ENCODE data around the gene EFTUD2.

The EFTUD2 gene

DNA sequence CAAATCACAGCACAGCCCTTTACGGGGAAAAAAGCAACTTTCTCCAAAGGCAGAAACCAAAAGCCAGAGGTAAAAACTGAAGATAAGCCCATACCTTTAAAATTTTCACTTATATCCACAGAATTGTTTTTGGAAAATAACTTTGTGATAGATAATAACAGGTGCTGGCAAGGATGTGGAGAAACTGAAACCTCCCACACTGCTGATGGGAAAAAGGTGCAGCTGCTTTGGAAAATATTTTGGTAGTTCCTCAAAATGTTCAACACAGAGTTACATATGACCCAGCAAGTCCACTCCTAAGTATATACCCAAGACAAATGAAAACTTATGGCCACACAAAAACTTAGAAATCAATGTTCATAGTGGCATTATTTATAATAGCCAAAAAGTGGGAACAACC lies 12.2 kb downstream of the EFTUD2 start:
- no peak for DNase-seq

GRCh38 chr17:44884941-44885340 lies 14.3 kb downstream of the EFTUD2 start:
- DNase-seq, result no peak

- DNase-seq, result no peak
Measured at GRCh38 chr17:44881145-44881544, 18.1 kb downstream of the EFTUD2 start.

- no peak for DNase-seq
Measured at GRCh38 chr17:44880062-44880461, 19.2 kb downstream of the EFTUD2 start.

DNA sequence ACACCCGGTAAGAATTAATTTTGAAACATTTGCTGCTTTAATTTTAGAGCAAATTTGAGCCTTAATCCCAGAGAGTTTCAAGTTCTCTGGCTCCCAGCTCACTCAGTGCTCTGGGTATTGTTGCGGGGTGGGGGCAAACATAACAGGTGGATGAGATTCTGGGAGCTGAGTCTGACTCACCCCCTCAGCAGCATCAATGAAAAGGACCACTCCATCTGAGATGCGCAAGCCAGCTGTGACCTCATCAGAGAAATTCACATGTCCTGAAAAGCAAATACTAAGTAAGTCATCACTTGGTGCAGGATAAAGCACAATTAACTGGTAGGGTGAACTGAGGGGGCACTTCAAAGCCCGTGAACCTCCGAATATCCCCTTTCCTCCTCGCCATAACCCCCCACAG lies 19.9 kb downstream of the EFTUD2 start:
- DNase-seq, result no peak

DNA sequence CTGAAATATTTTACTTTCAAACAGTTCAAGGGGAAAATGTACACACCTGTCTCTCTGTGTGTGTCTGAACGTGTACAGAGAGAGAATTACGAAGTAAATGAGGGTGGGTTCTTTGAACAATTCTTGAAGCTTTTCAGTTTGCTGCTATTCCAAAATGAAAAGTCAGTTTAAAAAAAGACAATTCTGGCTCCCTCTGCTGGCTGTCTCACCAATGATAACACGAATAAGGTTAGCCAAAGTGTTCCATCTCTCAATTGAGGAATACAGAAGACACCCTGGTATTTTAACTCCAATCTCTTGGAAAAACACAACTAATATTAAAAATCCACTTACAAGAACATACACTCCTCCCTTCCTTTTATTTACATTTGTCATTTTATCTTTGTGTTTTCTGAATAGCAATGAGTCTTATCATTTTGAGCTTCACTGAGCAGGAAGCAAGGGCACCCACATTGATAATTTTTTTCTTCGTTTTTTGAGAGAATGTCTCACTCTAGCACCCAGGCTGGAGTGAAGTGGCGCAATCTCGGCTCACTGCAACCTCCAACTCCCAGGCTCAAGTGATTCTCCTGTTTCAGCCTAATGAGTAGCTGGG lies 20.5 kb downstream of the EFTUD2 start:
- DNase-seq, result peak; percentile 20

DNA sequence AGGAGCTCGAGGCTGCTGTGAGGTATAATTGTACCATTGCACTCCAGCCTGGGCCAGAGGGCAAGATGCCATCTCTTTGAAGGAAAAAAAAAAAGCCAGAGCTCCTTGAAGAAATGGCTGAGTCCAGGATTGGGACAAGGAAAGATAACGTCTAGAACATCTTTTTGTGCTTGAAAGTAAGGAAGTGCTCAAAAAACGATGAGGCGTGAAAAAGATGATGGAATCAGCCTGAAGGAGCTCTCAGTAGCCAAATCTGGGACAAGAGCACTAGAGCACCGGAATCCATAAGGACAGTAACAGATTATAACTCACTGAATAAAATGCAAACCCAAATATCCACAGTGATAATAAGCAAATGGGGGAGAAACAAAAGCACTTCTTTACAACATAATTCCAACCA lies 22.1 kb downstream of the EFTUD2 start:
- DNase-seq, result no peak

DNA sequence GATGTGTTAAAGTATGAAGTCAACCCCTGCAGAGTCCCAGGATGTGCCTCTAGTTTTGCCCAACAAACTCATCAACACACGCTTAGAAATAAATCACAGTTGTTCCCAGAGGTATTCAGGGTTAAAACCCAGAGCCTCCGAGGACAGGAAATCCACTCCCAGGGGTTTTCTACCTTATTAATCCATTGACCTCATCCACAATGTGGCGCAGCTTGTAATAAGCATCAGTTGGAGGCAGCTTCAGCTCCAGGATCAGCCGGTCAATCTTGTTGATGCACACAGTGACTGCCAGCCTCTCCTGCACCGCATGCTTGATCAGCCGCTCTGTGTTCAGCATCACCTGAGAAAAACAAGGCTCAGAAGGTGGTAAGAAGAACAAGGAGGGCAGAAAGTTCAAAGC lies 23.5 kb downstream of the EFTUD2 start:
- DNase-seq, result no peak

- DNase-seq, result no peak
Measured at GRCh38 chr17:44872131-44872768, 27.0 kb downstream of the EFTUD2 start.

GRCh38 chr17:44871556-44871955 lies 27.7 kb downstream of the EFTUD2 start:
- no peak for DNase-seq

DNA sequence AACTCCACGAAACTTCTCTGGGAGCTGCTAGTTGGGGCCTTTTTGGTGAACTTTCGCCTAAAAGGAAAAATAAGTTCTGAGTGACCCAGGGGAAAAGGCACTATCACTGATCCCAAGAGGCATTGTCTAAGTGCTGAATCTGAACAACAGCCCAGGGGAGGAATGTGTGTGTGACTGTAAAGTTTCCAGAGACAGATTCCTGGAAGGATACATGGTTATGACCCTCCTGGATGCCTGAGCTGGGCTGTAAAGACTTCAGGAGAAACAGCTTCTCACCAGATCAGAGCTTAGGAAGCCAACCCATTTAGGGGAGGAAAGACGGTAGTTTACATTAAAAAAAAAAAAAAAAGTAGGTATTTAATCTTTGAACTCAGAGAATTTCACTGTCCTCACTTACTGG lies 31.4 kb downstream of the EFTUD2 start:
- no peak for DNase-seq

DNA sequence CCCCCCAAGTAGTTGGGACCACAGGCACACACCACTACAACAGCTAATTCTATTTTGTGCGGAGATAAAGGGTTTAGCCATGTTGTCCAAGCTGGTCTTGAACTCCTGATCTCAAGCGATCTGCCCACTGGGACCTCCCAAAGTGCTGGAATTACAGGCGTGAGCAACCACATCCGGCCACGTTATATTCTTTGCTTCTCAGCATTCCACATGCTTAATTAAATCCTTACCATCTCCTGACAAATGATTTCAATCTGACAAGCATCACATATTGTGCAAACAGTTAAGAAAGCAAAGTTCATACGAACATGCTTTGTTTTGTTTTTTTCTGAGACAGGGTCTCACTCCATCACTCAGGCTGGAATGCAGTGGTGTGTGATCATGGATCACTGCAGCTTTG lies 33.3 kb downstream of the EFTUD2 start:
- no peak for DNase-seq

- DNase-seq, result peak; percentile 75
Measured at GRCh38 chr17:44865231-44865660, 34.0 kb downstream of the EFTUD2 start.

- no peak for DNase-seq
Measured at GRCh38 chr17:44864831-44865230, 34.4 kb downstream of the EFTUD2 start.

DNA sequence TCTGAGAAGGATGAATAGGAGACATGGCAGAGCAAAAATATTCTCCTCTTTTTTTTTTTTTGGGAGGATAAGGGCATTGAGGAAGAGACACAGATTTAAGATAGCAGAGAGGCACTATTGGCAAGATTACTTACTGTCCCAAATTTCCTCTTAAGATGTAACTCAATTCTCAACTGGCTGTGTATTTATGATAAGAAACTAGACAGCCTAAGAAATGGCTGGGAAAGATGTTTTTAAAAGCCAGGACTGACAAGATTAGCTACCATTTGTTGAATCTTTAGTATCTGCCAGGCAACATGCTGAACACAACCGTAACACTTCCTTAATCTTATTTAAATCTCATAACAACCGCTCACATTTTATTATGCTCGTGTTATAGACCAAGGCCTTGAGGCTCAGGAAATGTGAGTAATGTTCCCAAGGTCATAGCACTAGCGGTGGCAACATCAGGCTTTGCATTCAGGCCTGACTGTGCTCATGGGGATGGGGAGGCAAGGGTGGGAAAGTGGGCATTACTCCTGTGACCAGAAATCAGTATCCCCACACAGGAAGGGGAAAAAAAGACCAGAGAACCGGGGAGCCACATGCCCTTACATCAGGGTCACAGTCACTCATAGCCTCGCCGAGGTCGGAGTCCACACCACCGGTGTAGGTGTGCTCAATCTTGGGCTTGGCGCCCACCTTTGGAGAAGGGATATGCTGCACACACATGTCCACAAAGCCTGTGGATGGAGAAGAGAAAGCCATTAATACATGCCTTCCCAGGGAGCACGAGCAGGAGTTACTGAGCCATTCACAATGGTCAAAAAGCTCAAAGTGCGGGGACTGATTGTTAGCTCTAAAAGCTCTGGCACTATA lies 36.0 kb downstream of the EFTUD2 start:
- no peak for DNase-seq

DNA sequence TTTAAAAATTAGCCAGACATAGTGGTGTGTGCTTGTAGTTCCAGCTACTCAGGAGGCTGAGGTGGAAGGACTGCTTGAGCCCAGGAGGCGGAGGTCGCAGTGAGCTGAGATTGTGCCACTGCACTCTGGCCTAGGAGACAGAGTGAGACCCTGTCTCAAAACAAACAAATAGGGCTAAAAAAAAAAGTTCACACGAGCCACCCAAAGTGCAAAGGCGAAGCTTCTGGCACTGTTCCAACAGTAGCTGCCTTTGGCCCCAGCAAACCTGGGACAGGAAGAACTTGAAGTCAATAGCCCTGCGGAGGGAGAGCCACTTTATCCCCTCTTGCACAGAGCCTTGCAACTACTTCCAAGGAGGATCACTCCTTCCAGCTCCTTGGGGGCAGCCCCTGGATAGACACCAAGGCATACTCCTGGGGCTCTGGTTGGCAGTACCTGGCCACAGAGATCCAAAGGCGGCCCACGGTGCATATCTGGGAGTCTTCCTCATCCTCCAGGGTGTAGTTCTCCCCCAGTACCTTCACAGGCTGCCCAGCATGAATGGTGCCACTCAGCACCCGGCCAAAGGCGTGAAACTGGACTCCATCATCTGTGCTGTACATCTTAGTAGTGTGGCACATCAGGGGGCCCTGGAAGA lies 36.8 kb downstream of the EFTUD2 start:
- no peak for DNase-seq

GRCh38 chr17:44859701-44860100 lies 39.5 kb downstream of the EFTUD2 start:
- DNase-seq, result no peak

DNA sequence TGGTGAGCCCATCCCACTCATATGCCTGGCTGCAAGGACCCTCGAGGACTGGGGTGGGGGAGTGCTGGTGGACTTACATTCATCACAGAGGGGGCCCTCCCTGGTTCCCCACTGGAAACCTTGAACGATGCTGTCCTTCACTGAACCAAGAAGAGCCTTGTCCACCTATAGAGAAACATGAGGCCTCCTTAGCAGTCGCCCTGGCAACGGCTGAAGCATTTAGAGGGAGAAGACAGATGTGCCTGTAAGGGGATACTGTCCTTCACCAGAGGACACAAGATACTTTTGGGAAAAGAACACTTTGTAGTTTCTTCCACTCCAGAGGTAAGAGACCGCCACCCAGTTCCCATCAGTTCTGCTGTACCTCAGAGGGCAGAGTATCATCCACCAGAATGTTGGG lies 45.1 kb downstream of the EFTUD2 start:
- no peak for DNase-seq

DNA sequence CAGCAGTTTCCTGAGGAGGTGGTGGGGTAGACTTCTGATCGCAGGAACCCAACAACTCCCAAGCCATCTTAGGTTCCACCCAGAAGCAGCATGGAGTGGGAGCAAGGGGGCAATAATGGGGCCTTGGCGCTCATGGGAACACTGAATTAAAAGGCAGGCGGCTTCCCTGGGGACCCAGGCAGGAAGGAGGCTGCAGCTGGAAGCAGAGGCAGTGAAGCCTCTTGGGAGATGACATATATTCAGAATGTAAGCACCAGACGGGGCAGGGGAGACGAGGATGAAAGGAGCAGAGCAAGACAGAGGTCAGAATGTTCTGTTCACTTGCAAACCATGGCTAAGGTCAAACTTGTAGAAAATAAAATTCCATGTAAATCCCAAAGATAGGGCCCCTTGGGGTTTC lies 48.6 kb downstream of the EFTUD2 start:
- no peak for DNase-seq

DNA sequence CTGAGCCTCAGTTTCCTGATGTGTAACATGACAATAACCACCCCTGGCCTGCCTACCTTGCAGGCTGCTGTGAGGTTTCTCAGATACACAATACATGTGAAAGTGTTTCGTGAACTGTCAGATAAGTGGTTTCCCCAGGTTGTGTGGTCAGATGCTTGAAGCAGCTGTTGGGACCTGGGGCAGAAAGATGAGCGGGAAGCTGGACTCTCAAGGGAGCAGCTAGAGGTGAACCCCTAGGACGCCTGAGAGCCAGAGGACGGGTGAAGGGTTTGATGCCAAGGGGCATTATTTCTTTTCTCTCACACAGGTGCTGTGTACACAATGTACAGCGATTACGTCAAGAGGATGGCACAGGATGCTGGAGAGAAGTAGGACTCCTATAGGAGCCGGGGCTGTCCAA lies 49.2 kb downstream of the EFTUD2 start:
- no peak for DNase-seq

DNA sequence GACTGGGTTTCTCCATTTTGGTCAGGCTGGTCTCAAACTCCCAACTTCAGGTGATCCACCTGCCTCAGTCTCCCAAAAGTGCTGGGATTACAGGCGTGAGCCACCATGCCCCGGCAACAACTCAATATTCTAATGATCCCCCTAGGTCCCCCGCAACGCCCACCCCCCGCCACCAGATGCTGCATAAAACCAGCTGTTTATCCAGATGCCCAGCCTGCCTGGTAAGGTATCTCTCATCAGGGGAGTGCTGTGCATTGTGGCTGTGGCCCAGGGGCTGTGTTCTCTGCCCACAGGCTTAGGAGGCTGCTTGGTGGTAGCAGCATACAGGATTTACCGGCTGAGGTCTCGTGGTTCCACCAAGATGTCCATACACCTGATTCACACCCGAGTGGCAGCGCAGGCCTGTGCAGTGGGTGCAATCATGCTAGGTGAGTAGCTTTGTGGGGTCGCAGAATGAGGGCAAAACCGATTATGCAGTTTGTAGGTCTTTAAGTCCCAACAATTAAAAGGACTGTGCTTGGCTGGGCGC lies 50.2 kb downstream of the EFTUD2 start:
- DNase-seq, result no peak

GRCh38 chr17:44848257-44848795 lies 50.9 kb downstream of the EFTUD2 start:
- DNase-seq, result no peak

- no peak for DNase-seq
Measured at GRCh38 chr17:44847586-44847985, 51.7 kb downstream of the EFTUD2 start, which contains the start of gene HIGD1B. Gene HIGD1B (plus strand): TSS chr17:44847883. CDS start chr17:44848153, 270 bp downstream.
